SK-N-MC (cell line): ENCODE data around the gene SLC35F3.

ENCODE experiments used
- EZH2 ChIP-seq: fragments of 200-600 bp; sonication (generic); IDR thresholded peaks from one replicate; pipeline ENCODE4 v1.6.1; 2017; ENCODE audit warnings: antibody characterized with exemption
- POLR2AphosphoS5 ChIP-seq: IDR thresholded peaks from 2 replicates; pipeline ENCODE4 v1.6.1; 2012; ENCODE audit warnings: mild to moderate bottlenecking, low read depth, low read length, borderline replicate concordance

DNA sequence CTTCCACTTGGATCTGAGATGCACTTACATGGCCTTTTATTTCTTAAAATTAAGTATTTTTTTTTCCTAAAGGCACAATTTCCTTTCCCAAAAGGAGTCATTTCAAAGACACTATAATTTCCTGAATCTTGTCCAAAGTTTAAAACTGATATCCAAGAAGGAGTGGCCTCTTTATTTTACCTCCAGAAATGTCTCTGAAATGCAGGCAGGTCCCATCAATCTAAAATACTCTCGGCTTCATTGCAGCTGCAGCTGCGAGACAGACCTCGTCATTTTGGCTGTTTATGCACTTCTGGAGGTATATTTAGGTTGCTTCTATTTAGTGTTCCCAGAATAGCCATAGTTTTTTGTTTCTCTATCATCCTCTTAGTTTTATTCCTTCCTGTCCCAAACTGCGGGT, 296.1 kb downstream of the SLC35F3 start:
- TF ChIP-seq POLR2AphosphoS5 (no peak), EZH2 (no peak)
